Progenitor cell of endocrine pancreas (in vitro differentiated cells): ENCODE results near the gene LEMD2. TPM values are rescaled to one million over a fixed set of nuclear protein-coding genes. Genes with fewer than 3 reads are reported as not detected.

Source experiments
- DNase-seq: peaks from one replicate; pipeline ENCODE4 v3.0.0; 2021; ENCODE audit warnings: low spot score; ENCODE audit not compliant: unreplicated experiment
- H3K27ac Mint-ChIP-seq: 2 replicates; pipeline ENCODE4 v1.8.0; 2021; ENCODE audit warnings: mild to moderate bottlenecking, moderate library complexity, mixed read lengths
- H3K27me3 Mint-ChIP-seq: 2 replicates; pipeline ENCODE4 v1.8.0; 2021; ENCODE audit warnings: mixed read lengths
- H3K36me3 Mint-ChIP-seq: 2 replicates; pipeline ENCODE4 v1.8.0; 2022; ENCODE audit warnings: mixed read lengths; ENCODE audit not compliant: insufficient read depth
- H3K4me1 Mint-ChIP-seq: 2 replicates; pipeline ENCODE4 v1.8.0; 2021; ENCODE audit warnings: low read depth, mixed read lengths
- H3K4me3 Mint-ChIP-seq: 2 replicates; pipeline ENCODE4 v1.8.0; 2021; ENCODE audit warnings: low read depth, mild to moderate bottlenecking, moderate library complexity, mixed read lengths
- H3K9me3 Mint-ChIP-seq: 2 replicates; pipeline ENCODE4 v1.8.0; 2021; ENCODE audit warnings: low read depth, mixed read lengths
- total RNA-seq: library from RNA; stranded (reverse); gene quantifications from 2 replicates; pipeline ENCODE4 v1.2.1, GENCODE V29; 2021
- TF ChIP-seq, protein P1 (sequence below): fragments of 200-600 bp; sonication (generic); IDR thresholded peaks from one replicate; pipeline ENCODE4 v1.5.0; 2021; ENCODE audit warnings: antibody characterized with exemption, mild to moderate bottlenecking; ENCODE audit not compliant: unreplicated experiment

The LEMD2 gene
- total RNA-seq, 1 donor from 2014 or later = 69.9 TPM

DNA sequence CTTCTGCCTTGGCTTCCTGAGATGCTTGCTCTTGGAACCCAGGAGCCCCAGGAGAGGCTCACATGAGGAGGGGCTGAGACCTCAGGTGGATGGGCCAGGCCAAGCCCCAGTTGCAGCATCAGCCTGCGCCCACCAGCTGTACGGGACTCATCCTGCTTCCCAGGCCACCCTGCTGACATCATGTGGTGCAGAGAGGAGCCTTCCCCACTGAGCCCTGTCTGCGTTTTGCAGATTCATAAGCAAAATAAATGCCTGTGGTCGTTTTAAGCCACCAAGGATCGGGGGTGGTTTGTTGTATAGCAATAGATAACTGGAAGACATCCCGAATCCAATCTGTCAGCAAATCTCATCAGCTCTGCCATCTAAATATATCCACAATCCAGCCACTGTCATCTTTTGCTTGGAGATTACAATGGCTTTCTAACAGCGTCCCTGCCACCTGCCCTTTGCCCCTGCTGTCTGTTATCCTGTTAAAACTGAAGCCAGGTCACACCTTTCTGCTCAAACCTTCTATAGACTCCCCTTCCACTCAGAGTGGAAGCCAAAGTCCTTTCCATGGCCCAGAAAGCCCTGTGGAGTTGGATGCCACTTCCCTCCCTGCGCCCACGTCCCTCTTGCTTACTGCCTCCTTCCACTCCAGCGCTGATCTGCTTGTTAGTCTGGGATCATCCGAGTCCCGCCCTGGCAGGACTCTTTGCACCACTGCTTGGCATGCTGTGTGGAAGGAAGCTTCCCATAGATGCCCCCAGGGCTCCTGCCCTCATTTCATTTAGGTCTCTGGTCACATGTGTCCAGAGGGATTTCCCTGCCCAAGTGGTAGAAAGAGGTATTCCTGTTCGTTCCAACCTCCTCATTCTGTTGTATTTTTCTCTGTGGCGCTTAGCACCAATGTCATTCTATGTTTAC lies 38.9 kb upstream of the LEMD2 start:
- no peak for DNase-seq
- peaks cover 14% of the 10 kb centered on the region for H3K4me1 Mint-ChIP-seq
- H3K27ac Mint-ChIP-seq = no peak overlapping the region
- H3K36me3 Mint-ChIP-seq = no peaks in the 10 kb centered on the region
- TF ChIP-seq, protein P1, sequence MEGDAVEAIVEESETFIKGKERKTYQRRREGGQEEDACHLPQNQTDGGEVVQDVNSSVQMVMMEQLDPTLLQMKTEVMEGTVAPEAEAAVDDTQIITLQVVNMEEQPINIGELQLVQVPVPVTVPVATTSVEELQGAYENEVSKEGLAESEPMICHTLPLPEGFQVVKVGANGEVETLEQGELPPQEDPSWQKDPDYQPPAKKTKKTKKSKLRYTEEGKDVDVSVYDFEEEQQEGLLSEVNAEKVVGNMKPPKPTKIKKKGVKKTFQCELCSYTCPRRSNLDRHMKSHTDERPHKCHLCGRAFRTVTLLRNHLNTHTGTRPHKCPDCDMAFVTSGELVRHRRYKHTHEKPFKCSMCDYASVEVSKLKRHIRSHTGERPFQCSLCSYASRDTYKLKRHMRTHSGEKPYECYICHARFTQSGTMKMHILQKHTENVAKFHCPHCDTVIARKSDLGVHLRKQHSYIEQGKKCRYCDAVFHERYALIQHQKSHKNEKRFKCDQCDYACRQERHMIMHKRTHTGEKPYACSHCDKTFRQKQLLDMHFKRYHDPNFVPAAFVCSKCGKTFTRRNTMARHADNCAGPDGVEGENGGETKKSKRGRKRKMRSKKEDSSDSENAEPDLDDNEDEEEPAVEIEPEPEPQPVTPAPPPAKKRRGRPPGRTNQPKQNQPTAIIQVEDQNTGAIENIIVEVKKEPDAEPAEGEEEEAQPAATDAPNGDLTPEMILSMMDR = no peak
- peaks cover 41% of the 10 kb centered on the region for H3K27me3 Mint-ChIP-seq
- H3K4me3 Mint-ChIP-seq = no peak overlapping the region
- no peaks in the 10 kb centered on the region for H3K9me3 Mint-ChIP-seq

DNA sequence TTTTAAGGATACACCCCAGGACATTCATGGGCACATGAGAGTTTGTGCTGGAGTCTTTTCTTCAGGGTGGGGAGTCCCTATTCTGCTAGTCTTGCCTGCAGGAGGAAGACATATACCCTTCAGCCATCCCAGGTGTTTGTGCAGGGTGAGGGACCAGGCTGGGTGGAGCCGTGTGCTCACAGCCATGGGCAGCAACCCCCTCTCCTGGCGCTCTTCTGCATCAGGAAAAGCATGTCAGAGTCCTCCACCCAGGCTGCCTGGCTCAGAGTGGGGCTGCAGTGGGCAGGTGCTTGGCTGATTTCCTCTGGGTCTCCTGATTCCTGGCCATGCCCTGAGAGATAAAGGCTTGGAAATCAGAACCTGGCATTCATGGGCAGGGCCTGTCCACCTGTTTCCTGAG lies 37.6 kb upstream of the LEMD2 start:
- Mint-ChIP-seq H3K27me3 (peaks cover 47% of the 10 kb centered on the region), H3K27ac (no peak overlapping the region), H3K4me3 (no peak overlapping the region), H3K9me3 (no peaks in the 10 kb centered on the region), H3K36me3 (no peaks in the 10 kb centered on the region), H3K4me1 (peaks cover 14% of the 10 kb centered on the region)
- TF ChIP-seq, protein P1 = no peak
- no peak for DNase-seq

DNA sequence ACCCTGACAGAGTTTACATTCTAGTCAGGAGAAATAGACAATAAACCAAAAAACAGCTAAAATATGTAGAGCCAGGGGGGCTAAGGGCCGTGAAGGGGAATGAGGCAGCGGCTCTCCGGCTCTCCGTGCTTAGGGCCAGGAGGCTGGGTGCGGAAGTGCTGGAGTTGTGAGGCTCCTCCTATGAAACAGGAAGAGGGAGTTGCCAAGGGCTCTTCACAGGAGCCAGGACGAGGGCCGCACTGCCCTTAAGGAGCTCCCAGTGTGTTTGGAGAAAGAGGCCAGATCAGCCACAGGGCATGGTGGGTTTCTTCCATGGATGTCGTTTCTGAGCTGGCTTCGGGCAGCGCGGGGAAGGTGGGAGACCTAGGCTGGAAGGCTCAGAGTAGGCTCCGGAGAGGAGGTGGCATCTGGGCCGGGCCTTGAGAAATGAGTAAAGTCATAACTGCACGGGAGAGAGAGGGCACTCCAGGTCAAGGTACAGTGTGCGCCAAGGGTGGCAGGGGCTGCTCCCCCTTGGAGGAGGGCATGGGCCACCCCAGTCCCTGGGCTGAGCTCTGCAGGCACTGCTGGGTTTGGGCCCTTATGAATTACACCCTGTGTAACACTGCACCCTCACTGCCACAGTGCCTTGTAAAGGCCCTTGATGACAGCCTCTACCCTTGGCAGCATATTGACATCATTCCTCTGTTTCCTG lies 35.7 kb upstream of the LEMD2 start:
- Mint-ChIP-seq H3K27me3 (peaks cover 37% of the 10 kb centered on the region), H3K4me1 (peaks cover 10% of the 10 kb centered on the region), H3K4me3 (no peak overlapping the region), H3K9me3 (no peaks in the 10 kb centered on the region), H3K36me3 (no peaks in the 10 kb centered on the region), H3K27ac (no peak overlapping the region)
- DNase-seq = no peak
- TF ChIP-seq, protein P1 = no peak

DNA sequence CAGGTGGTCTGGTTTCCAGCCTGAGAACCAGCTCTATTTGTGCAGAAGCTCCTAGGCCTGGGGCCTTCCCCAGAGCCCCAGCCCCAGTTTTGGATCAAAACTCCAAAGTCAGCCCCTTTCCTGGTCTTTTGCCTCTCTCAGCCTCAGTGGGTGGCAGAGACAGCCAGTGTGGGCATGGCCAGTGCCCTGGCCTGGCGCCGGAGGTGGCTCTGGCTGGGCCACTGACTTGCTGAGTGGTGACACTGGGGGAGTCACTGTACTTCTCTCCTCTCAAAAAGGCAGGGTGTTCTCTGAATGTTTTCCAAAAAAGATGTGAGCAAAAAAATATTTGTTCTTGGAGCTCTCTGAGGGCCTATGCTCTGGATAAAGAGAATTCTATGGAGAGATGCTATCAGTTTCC lies 34.9 kb upstream of the LEMD2 start:
- TF ChIP-seq, protein P1 = no peak
- Mint-ChIP-seq H3K9me3 (no peaks in the 10 kb centered on the region), H3K4me1 (peaks cover 10% of the 10 kb centered on the region), H3K27me3 (peaks cover 33% of the 10 kb centered on the region), H3K4me3 (no peak overlapping the region), H3K27ac (no peak overlapping the region), H3K36me3 (no peaks in the 10 kb centered on the region)
- no peak for DNase-seq

DNA sequence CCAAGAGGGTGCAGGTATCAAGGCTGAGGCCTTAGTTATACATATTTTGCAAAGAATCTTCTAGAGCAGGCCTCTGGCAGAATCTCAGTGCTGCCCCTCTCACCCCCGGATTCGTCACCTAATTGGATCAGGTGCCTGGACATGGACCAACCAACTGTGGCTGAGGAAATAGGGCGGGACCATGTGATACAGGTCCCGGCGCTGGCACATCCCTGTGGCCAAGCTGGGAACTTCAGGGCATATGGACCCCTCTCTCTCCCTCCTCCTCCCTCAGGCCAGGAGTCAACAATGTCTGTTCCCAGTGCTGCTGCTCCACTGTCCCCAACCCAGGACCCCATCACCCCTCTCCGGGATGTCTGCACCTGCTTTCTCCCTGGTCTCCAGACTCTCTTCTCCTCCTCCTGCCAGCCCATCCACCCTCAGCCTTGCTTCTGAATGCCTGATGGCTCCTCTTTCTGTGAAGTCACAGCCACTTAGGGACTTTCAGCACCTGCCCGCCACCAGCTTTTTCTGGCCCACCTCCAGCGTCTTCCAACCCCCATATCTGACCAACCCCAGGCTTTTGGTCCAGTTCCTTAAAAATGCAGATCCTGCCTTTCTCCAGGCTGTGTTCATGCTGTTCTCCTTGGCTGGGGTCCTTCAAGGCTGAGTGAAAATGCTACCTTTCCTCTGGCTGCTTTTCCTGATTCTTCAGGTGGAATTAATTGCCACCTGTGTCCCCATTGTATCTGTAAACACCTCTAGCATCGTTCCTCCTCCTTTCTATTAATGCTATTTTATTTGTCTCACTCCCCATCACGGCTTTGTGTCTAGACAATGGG lies 33.9 kb upstream of the LEMD2 start:
- peaks cover 2% of the 10 kb centered on the region for H3K4me1 Mint-ChIP-seq
- H3K27me3 Mint-ChIP-seq = peaks cover 23% of the 10 kb centered on the region
- TF ChIP-seq, protein P1 = peak; percentile 47
- H3K36me3 Mint-ChIP-seq = no peaks in the 10 kb centered on the region
- H3K27ac Mint-ChIP-seq = no peak overlapping the region
- H3K4me3 Mint-ChIP-seq = no peak overlapping the region
- H3K9me3 Mint-ChIP-seq = no peaks in the 10 kb centered on the region
- no peak for DNase-seq
